ENCODE data around the gene HGF.

The HGF gene

GRCh38 chr7:81761821-81762220 lies 8.0 kb downstream of the HGF start:
- peaks cover 9% of the 10 kb centered on the region in 2 donors for H3K9me3 Mint-ChIP-seq
- no peak overlapping the region for H3K27ac Mint-ChIP-seq
- no peak overlapping the region for H3K4me3 Mint-ChIP-seq
- ATAC-seq (replicated peaks) (no peak), DNase-seq (no peak)
- H3K27me3 Mint-ChIP-seq, result no peaks in the 10 kb centered on the region
- no peaks in the 10 kb centered on the region for H3K36me3 Mint-ChIP-seq (ENCODE audit: insufficient read depth)
- no peaks in the 10 kb centered on the region for H3K4me1 Mint-ChIP-seq (ENCODE audit: low read depth in 2 of 2)

DNA sequence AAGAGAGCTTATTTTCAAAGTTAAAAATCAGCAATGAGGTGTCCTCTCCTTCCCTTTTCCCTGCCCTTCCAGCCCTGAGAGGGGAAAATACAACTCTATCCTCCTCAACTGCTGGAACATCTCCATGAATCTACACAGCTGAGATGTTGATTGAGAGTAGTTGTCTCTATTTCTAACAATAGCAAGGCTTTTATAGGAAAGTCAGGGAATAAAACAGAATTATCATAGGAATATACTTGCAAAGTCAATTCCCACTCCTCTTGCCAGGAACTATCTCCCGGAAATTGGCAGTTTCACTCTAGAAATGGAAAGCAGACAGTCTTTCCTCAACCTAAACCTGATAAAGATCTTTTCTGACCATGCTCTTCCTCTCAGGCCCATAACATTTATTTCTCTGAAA lies 8.8 kb downstream of the HGF start:
- H3K4me3 Mint-ChIP-seq, result no peak overlapping the region

GRCh38 chr7:81754918-81755696 lies 14.7 kb downstream of the HGF start:
- H3K9me3 Mint-ChIP-seq, result peaks cover 0 to 8% of the 10 kb centered on the region in 2 donors
- no peak for ATAC-seq (replicated peaks)
- no peak for DNase-seq
- no peaks in the 10 kb centered on the region for H3K36me3 Mint-ChIP-seq (ENCODE audit: insufficient read depth)
- H3K4me1 Mint-ChIP-seq (ENCODE audit: low read depth in 2 of 2), result no peaks in the 10 kb centered on the region
- no peak overlapping the region for H3K27ac Mint-ChIP-seq
- no peaks in the 10 kb centered on the region for H3K27me3 Mint-ChIP-seq
- H3K4me3 Mint-ChIP-seq, result no peak overlapping the region

More for the DNA sequence above, 8.8 kb downstream of the HGF start:
- DNase-seq (no peak), ATAC-seq (replicated peaks) (no peak)
- H3K4me1 Mint-ChIP-seq (ENCODE audit: low read depth in 2 of 2), result no peaks in the 10 kb centered on the region
- H3K27me3 Mint-ChIP-seq, result no peaks in the 10 kb centered on the region
- H3K36me3 Mint-ChIP-seq (ENCODE audit: insufficient read depth), result no peaks in the 10 kb centered on the region
- H3K27ac Mint-ChIP-seq, result no peak overlapping the region
- H3K9me3 Mint-ChIP-seq, result peaks cover 1 to 4% of the 10 kb centered on the region in 2 donors

GRCh38 chr7:81753392-81753791 lies 16.5 kb downstream of the HGF start:
- ATAC-seq (replicated peaks) (no peak), DNase-seq (no peak)
- Mint-ChIP-seq H3K4me3 (no peak overlapping the region), H3K4me1 (ENCODE audit: low read depth in 2 of 2) (no peaks in the 10 kb centered on the region), H3K27me3 (no peaks in the 10 kb centered on the region), H3K36me3 (ENCODE audit: insufficient read depth) (no peaks in the 10 kb centered on the region), H3K9me3 (peaks cover 0 to 8% of the 10 kb centered on the region in 2 donors), H3K27ac (no peak overlapping the region)

GRCh38 chr7:81752318-81752714 lies 17.5 kb downstream of the HGF start:
- Mint-ChIP-seq H3K9me3 (peaks cover 0 to 8% of the 10 kb centered on the region in 2 donors), H3K4me1 (ENCODE audit: low read depth in 2 of 2) (no peaks in the 10 kb centered on the region), H3K4me3 (no peak overlapping the region), H3K27me3 (no peaks in the 10 kb centered on the region), H3K36me3 (ENCODE audit: insufficient read depth) (no peaks in the 10 kb centered on the region), H3K27ac (no peak overlapping the region)
- ATAC-seq (replicated peaks), result no peak
- no peak for DNase-seq

DNA sequence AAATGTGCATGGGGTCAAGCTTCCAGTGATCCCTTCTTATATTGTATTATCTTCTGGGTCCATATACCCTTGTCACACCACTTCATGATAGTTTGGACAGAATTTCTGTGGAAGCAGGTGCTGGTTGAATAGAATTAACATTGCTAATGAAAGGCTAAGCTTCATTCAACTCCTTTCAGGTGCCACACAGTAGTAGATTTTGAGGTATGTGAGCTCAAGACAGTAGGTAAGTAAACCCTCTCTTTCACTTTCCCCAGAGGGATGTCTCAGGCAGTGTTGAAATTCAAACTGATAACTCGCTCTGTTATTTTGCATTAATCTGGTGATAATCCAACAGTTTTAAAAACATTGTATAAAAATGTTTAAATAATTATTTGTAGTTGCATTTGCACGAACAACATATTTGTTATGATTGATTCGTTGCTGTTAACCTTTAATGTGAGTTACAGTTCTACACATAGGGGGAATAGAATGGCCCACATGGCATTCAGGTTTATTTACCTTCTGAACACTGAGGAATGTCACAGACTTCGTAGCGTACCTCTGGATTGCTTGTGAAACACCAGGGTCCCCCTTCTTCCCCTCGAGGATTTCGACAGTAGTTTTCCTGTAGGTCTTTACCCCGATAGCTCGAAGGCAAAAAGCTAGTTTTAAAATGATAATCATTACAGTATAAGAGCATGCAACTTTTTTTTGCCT lies 18.1 kb downstream of the HGF start:
- H3K9me3 Mint-ChIP-seq, result peaks cover 0 to 8% of the 10 kb centered on the region in 2 donors
- no peak overlapping the region for H3K27ac Mint-ChIP-seq
- no peak for DNase-seq
- H3K4me1 Mint-ChIP-seq (ENCODE audit: low read depth in 2 of 2), result no peaks in the 10 kb centered on the region
- no peaks in the 10 kb centered on the region for H3K27me3 Mint-ChIP-seq
- H3K36me3 Mint-ChIP-seq (ENCODE audit: insufficient read depth), result no peaks in the 10 kb centered on the region
- ATAC-seq (replicated peaks), result no peak
- no peak overlapping the region for H3K4me3 Mint-ChIP-seq

- H3K9me3 Mint-ChIP-seq, result peaks cover 9 to 11% of the 10 kb centered on the region in 2 donors
- H3K36me3 Mint-ChIP-seq (ENCODE audit: insufficient read depth), result no peaks in the 10 kb centered on the region
- DNase-seq, result no peak
- no peak overlapping the region for H3K27ac Mint-ChIP-seq
- no peak overlapping the region for H3K4me3 Mint-ChIP-seq
- no peak for ATAC-seq (replicated peaks)
- no peaks in the 10 kb centered on the region for H3K27me3 Mint-ChIP-seq
- H3K4me1 Mint-ChIP-seq (ENCODE audit: low read depth in 2 of 2), result no peaks in the 10 kb centered on the region
Measured at GRCh38 chr7:81745637-81746036, 24.2 kb downstream of the HGF start.

- H3K27me3 Mint-ChIP-seq, result no peaks in the 10 kb centered on the region
- H3K9me3 Mint-ChIP-seq, result peaks cover 9 to 13% of the 10 kb centered on the region in 2 donors
- no peaks in the 10 kb centered on the region for H3K4me1 Mint-ChIP-seq (ENCODE audit: low read depth in 2 of 2)
- no peak overlapping the region for H3K27ac Mint-ChIP-seq
- ATAC-seq (replicated peaks), result no peak
- DNase-seq, result no peak
- H3K4me3 Mint-ChIP-seq, result no peak overlapping the region
- H3K36me3 Mint-ChIP-seq (ENCODE audit: insufficient read depth), result no peaks in the 10 kb centered on the region
Measured at GRCh38 chr7:81744389-81744788, 25.5 kb downstream of the HGF start.

- no peaks in the 10 kb centered on the region for H3K36me3 Mint-ChIP-seq (ENCODE audit: insufficient read depth)
- no peaks in the 10 kb centered on the region for H3K27me3 Mint-ChIP-seq
- DNase-seq (no peak), ATAC-seq (replicated peaks) (no peak)
- H3K9me3 Mint-ChIP-seq, result peaks cover 9 to 15% of the 10 kb centered on the region in 2 donors
- no peak overlapping the region for H3K4me3 Mint-ChIP-seq
- H3K27ac Mint-ChIP-seq, result no peak overlapping the region
- no peaks in the 10 kb centered on the region for H3K4me1 Mint-ChIP-seq (ENCODE audit: low read depth in 2 of 2)
Measured at GRCh38 chr7:81743665-81744064, 26.2 kb downstream of the HGF start.

- H3K36me3 Mint-ChIP-seq (ENCODE audit: insufficient read depth), result no peaks in the 10 kb centered on the region
- peaks cover 9 to 15% of the 10 kb centered on the region in 2 donors for H3K9me3 Mint-ChIP-seq
- H3K27me3 Mint-ChIP-seq, result no peaks in the 10 kb centered on the region
- H3K27ac Mint-ChIP-seq, result no peak overlapping the region
- DNase-seq, result no peak
- no peaks in the 10 kb centered on the region for H3K4me1 Mint-ChIP-seq (ENCODE audit: low read depth in 2 of 2)
- no peak for ATAC-seq (replicated peaks)
- H3K4me3 Mint-ChIP-seq, result no peak overlapping the region
Measured at GRCh38 chr7:81743201-81743600, 26.6 kb downstream of the HGF start.

- Mint-ChIP-seq H3K9me3 (peaks cover 19 to 21% of the 10 kb centered on the region in 2 donors), H3K4me3 (no peak overlapping the region), H3K36me3 (ENCODE audit: insufficient read depth) (no peaks in the 10 kb centered on the region), H3K27me3 (no peaks in the 10 kb centered on the region), H3K4me1 (ENCODE audit: low read depth in 2 of 2) (no peaks in the 10 kb centered on the region), H3K27ac (no peak overlapping the region)
- no peak for ATAC-seq (replicated peaks)
- DNase-seq, result no peak
Measured at GRCh38 chr7:81740403-81740802, 29.4 kb downstream of the HGF start.

DNA sequence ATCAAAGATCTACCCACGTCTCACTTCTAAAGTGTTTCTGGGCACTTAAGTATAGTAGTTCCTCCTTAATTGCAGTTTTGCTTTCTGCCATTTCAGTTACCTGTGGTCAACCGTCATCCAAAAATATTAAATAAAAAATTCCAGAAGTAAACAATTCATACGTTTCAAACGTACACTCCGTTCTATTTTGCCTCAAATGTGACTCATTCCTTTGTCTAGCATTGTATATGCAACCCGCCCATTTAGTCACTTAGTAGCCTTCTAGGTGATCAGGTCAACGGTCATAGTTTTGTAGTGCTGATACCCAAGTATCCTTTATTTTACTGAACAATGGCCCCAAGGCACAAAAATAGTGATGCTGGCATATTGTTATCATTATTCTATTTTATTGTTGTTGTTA lies 33.8 kb downstream of the HGF start:
- Mint-ChIP-seq H3K9me3 (peaks cover 11 to 12% of the 10 kb centered on the region in 2 donors), H3K4me3 (no peak overlapping the region), H3K4me1 (ENCODE audit: low read depth in 2 of 2) (no peaks in the 10 kb centered on the region), H3K27me3 (no peaks in the 10 kb centered on the region), H3K27ac (no peak overlapping the region), H3K36me3 (ENCODE audit: insufficient read depth) (no peaks in the 10 kb centered on the region)
- no peak for ATAC-seq (replicated peaks)
- DNase-seq, result no peak

DNA sequence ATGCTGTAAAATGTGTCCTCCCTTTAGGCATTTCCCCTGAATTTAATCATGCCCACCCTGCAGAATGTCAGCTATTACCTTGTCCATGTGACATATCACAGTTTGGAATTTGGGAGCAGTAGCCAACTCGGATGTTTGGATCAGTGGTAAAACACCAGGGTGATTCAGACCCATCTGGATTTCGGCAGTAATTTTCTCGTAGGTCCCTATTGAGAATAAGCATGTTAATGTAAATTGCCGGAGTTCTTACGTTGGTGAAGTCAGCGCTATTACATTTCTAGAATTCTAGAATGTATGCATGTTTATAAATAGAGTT lies 44.1 kb downstream of the HGF start:
- DNase-seq, result no peak
- Mint-ChIP-seq H3K4me1 (ENCODE audit: low read depth in 2 of 2) (no peaks in the 10 kb centered on the region), H3K36me3 (ENCODE audit: insufficient read depth) (no peaks in the 10 kb centered on the region), H3K27ac (no peak overlapping the region), H3K4me3 (no peak overlapping the region), H3K27me3 (no peaks in the 10 kb centered on the region), H3K9me3 (peaks cover 0 to 4% of the 10 kb centered on the region in 2 donors)
- no peak for ATAC-seq (replicated peaks)
